Liver (tissue), 9 donors: Measurements from ENCODE around the gene NADSYN1. TPM values are rescaled to one million over a fixed set of nuclear protein-coding genes. Genes with fewer than 3 reads are reported as not detected.

Source experiments
- DNase-seq: peaks from one replicate; pipeline ENCODE4 v3.0.0-alpha.2; 2017; ENCODE audit warnings: low spot score
- H3K27ac ChIP-seq, 2 donors: one replicate each; pipeline ENCODE4 v1.7.0; 2013; ENCODE audit warnings: inconsistent platforms in 2 of 2, low read length in 2 of 2, control low read depth in 1 of 2, low read depth in 1 of 2, mild to moderate bottlenecking in 1 of 2
- H3K27me3 ChIP-seq, 4 donors: one replicate each; pipeline versions ENCODE4 v1.6.1 to v1.7.0; 2013; ENCODE audit warnings: low read length in 3 of 4, inconsistent platforms in 1 of 4, mild to moderate bottlenecking in 1 of 4, moderate library complexity in 1 of 4; ENCODE audit not compliant: control insufficient read depth in 4 of 4, insufficient read depth in 4 of 4
- H3K36me3 ChIP-seq, 4 donors: one replicate each; pipeline versions ENCODE4 v1.6.1 to v1.7.0; 2013; ENCODE audit warnings: low read length in 3 of 4, mild to moderate bottlenecking in 3 of 4, low read depth in 1 of 4, moderate library complexity in 1 of 4; ENCODE audit not compliant: control insufficient read depth in 4 of 4, insufficient read depth in 3 of 4
- H3K4me1 ChIP-seq, 4 donors: one replicate each; pipeline versions ENCODE4 v1.6.1 to v1.7.0; 2013; ENCODE audit warnings: low read length in 3 of 4, mild to moderate bottlenecking in 3 of 4, moderate library complexity in 1 of 4; ENCODE audit not compliant: control insufficient read depth in 4 of 4, insufficient read depth in 4 of 4
- H3K4me3 ChIP-seq, 3 donors: one replicate each; pipeline versions ENCODE4 v1.6.1 to v1.7.0; 2013; ENCODE audit warnings: low read length in 3 of 3, control low read depth in 1 of 3, low read depth in 1 of 3, mild to moderate bottlenecking in 1 of 3
- H3K9ac ChIP-seq, 2 donors: one replicate each; pipeline ENCODE4 v1.7.0; 2013; ENCODE audit warnings: low read length in 2 of 2, mild to moderate bottlenecking in 2 of 2, moderate library complexity in 2 of 2, control low read depth in 1 of 2, low read depth in 1 of 2
- H3K9me3 ChIP-seq, 4 donors: one replicate each; pipeline versions ENCODE4 v1.6.1 to v1.7.0; 2013; ENCODE audit warnings: low read length in 3 of 4; ENCODE audit not compliant: control insufficient read depth in 4 of 4
- EGR1 ChIP-seq, 2 donors: IDR thresholded peaks; 2 replicates each; pipeline ENCODE4 v1.6.1; 2016 to 2018; ENCODE audit warnings: antibody characterized with exemption in 2 of 2, low read depth in 2 of 2
- FOXA1 ChIP-seq: IDR thresholded peaks from 2 replicates; pipeline ENCODE4 v1.6.1; 2016; ENCODE audit warnings: antibody characterized with exemption
- FOXA2 ChIP-seq: IDR thresholded peaks from 2 replicates; pipeline ENCODE4 v1.6.1; 2016; ENCODE audit warnings: antibody characterized with exemption
- HNF4G ChIP-seq: IDR thresholded peaks from 2 replicates; pipeline ENCODE4 v1.6.1; 2016; ENCODE audit warnings: antibody characterized with exemption
- JUND ChIP-seq, 2 donors: IDR thresholded peaks; 2 replicates each; pipeline ENCODE4 v1.6.1; 2016; ENCODE audit warnings: antibody characterized with exemption in 2 of 2
- NR2F2 ChIP-seq: IDR thresholded peaks from 2 replicates; pipeline ENCODE4 v1.6.1; 2016; ENCODE audit warnings: antibody characterized with exemption
- RAD21 ChIP-seq, 2 donors: IDR thresholded peaks; 2 replicates each; pipeline ENCODE4 v1.6.1; 2016; ENCODE audit warnings: antibody characterized with exemption in 2 of 2, mild to moderate bottlenecking in 2 of 2
- RXRA ChIP-seq, 2 donors: IDR thresholded peaks; 2 replicates each; pipeline ENCODE4 v1.6.1; 2017 to 2018; ENCODE audit warnings: antibody characterized with exemption in 2 of 2, mild to moderate bottlenecking in 1 of 2
- SP1 ChIP-seq: IDR thresholded peaks from 2 replicates; pipeline ENCODE4 v1.6.1; 2018; ENCODE audit warnings: antibody characterized with exemption, mild to moderate bottlenecking
- YY1 ChIP-seq: IDR thresholded peaks from 2 replicates; pipeline ENCODE4 v1.6.1; 2016; ENCODE audit warnings: antibody characterized with exemption, mild to moderate bottlenecking
- WGBS: extraction: QIAGEN DNeasy Blood & Tissue Kit; methylation state at CpG from one replicate; pipeline ENCODE4 v1.1.7; 2013; 5-methylcytosine and 5-hydroxymethylcytosine counted together
- polyA plus RNA-seq, 2 donors: library from polyadenylated mRNA; stranded (reverse) in 1 of 2; unstranded in 1 of 2; fragments of 200-250 nt in 1 of 2; fragments of >200 nt in 1 of 2; fragmentation: Nextera tagmentation in 1 of 2; extraction: Ambion mirVana in 1 of 2; gene quantifications; one replicate each; pipeline versions ENCODE4 v1.2.1 to v1.2.3, GENCODE V29; 2013 to 2015
- total RNA-seq, 2 donors: library from RNA; depleted of rRNA; stranded (reverse); fragments of >200 nt; gene quantifications; one replicate each; pipeline ENCODE4 v1.2.3, GENCODE V29; 2014
- TF ChIP-seq, protein P1 (sequence below): IDR thresholded peaks from 2 replicates; pipeline ENCODE4 v1.6.1; 2016; ENCODE audit warnings: antibody characterized with exemption, mild to moderate bottlenecking
- TF ChIP-seq, protein P2 (sequence below): IDR thresholded peaks from 2 replicates; pipeline ENCODE4 v1.6.1; 2016; ENCODE audit warnings: antibody characterized with exemption
- TF ChIP-seq, protein P3 (sequence below): IDR thresholded peaks from 2 replicates; pipeline ENCODE4 v1.6.1; 2016; ENCODE audit warnings: antibody characterized with exemption
- TF ChIP-seq, protein P4 (sequence below): fragments of 150-350 bp; IDR thresholded peaks from 2 replicates; pipeline ENCODE4 v1.5.1; 2017; ENCODE audit warnings: improper control_type of control experiment, low read depth, low read length; ENCODE audit not compliant: missing input control
- donor health status: healthy.
- donor health status: healthy.
- donor health status: healthy.
- donor health status: healthy.
- donor health status: healthy.

The NADSYN1 gene
- total and polyA plus RNA-seq, 4 donors, result 16.6 to 33.6 (median 22.2) TPM

DNA sequence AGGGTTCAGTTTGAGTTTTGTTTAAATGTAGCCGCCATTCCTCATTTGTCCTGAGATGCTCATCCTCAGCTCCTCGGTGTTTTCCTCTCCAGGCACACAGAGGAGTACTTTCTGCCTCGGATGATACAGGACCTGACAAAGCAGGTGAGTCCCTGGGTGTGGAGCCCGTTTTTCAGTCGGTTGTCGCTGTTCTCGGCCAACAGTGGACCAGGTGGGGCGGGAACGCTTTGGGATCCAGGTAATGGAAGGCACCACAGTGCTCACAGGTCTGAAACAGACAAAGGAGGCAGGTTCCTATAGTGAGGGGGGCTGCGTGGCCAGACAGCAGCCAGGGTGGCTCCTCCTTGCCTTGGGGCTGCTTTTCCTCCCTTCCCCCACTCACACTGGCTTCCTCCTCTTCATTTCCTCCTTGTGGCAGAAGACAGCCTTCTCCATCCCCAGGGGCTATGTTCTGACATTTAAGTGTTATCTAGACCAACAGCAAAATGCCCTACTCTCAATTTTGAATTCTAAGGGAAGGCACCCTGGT lies 19.4 kb downstream of the NADSYN1 start:
- no peaks in the 10 kb centered on the region for H3K9me3 ChIP-seq
- no peak overlapping the region for H3K4me3 ChIP-seq
- H3K36me3 ChIP-seq, result peaks cover 14 to 56% (median 26%) of the 10 kb centered on the region in 4 donors
- 89% methylated on average over 10 of the region's 10 CpGs for WGBS
- TF ChIP-seq EGR1 (IDR thresholded peaks at IDR 0.05; ENCODE audit: low read depth in 2 of 2) (no peak), JUND (IDR thresholded peaks at IDR 0.05) (no peak), RXRA (IDR thresholded peaks at IDR 0.05) (no peak), FOXA2 (no peak), SP1 (no peak), FOXA1 (no peak), HNF4G (no peak)
- TF ChIP-seq, protein P1, sequence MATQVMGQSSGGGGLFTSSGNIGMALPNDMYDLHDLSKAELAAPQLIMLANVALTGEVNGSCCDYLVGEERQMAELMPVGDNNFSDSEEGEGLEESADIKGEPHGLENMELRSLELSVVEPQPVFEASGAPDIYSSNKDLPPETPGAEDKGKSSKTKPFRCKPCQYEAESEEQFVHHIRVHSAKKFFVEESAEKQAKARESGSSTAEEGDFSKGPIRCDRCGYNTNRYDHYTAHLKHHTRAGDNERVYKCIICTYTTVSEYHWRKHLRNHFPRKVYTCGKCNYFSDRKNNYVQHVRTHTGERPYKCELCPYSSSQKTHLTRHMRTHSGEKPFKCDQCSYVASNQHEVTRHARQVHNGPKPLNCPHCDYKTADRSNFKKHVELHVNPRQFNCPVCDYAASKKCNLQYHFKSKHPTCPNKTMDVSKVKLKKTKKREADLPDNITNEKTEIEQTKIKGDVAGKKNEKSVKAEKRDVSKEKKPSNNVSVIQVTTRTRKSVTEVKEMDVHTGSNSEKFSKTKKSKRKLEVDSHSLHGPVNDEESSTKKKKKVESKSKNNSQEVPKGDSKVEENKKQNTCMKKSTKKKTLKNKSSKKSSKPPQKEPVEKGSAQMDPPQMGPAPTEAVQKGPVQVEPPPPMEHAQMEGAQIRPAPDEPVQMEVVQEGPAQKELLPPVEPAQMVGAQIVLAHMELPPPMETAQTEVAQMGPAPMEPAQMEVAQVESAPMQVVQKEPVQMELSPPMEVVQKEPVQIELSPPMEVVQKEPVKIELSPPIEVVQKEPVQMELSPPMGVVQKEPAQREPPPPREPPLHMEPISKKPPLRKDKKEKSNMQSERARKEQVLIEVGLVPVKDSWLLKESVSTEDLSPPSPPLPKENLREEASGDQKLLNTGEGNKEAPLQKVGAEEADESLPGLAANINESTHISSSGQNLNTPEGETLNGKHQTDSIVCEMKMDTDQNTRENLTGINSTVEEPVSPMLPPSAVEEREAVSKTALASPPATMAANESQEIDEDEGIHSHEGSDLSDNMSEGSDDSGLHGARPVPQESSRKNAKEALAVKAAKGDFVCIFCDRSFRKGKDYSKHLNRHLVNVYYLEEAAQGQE, result no peak
- no peaks in the 10 kb centered on the region for H3K27me3 ChIP-seq
- no peaks in the 10 kb centered on the region for H3K4me1 ChIP-seq
- DNase-seq, result no peak
- H3K9ac ChIP-seq, result no peak overlapping the region
- no peak overlapping the region for H3K27ac ChIP-seq

DNA sequence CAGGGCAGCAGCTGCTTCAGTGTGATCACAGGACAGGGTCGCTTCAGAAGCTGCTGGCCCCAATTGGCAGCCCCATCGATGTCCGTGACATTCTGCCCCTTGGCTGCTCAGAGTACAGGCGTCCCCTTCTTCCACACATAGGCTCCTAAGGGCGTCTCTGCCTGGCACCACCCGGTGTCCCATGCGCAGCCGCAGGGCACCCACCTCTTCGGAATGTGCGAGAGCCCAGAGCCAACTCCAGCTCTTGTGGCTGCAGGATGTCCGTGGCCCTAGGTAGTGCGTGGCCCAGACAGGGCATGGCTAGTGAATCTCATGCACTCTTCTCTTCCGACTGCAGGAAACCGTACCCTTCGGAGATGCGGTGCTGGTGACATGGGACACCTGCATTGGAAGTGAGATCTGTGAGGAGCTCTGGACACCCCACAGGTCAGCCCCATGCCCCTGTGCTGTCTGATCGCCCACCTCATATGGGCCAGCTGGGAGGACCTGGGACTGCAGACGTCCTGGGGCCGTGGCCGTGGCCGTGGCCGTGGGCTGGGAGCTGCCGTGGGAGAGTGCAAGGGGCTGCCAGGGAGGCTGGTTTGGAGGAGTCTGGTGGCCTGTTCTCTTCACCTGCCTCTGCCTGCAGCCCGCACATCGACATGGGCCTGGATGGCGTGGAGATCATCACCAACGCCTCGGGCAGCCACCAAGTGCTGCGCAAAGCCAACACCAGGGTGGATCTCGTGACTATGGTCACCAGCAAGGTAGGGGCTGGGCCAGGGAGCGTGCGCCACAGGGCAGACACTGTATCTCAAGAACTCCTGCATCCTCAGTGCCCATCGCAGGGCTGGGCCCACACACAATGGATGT lies 20.2 kb downstream of the NADSYN1 start:
- Histone ChIP-seq H3K9ac (no peak overlapping the region), H3K27ac (no peak overlapping the region), H3K4me1 (no peaks in the 10 kb centered on the region), H3K27me3 (no peaks in the 10 kb centered on the region), H3K9me3 (no peaks in the 10 kb centered on the region), H3K36me3 (peaks cover 19 to 58% (median 27%) of the 10 kb centered on the region in 4 donors), H3K4me3 (no peak overlapping the region)
- DNase-seq, result no peak
- no peak for TF ChIP-seq YY1
- TF ChIP-seq FOXA1, result no peak
- TF ChIP-seq SP1, result no peak
- TF ChIP-seq HNF4G, result no peak
- TF ChIP-seq, protein P2, sequence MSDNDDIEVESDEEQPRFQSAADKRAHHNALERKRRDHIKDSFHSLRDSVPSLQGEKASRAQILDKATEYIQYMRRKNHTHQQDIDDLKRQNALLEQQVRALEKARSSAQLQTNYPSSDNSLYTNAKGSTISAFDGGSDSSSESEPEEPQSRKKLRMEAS, result no peak
- TF ChIP-seq, protein P3, sequence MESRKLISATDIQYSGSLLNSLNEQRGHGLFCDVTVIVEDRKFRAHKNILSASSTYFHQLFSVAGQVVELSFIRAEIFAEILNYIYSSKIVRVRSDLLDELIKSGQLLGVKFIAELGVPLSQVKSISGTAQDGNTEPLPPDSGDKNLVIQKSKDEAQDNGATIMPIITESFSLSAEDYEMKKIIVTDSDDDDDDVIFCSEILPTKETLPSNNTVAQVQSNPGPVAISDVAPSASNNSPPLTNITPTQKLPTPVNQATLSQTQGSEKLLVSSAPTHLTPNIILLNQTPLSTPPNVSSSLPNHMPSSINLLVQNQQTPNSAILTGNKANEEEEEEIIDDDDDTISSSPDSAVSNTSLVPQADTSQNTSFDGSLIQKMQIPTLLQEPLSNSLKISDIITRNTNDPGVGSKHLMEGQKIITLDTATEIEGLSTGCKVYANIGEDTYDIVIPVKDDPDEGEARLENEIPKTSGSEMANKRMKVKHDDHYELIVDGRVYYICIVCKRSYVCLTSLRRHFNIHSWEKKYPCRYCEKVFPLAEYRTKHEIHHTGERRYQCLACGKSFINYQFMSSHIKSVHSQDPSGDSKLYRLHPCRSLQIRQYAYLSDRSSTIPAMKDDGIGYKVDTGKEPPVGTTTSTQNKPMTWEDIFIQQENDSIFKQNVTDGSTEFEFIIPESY, result no peak
- no peak for TF ChIP-seq RAD21 (IDR thresholded peaks at IDR 0.05)
- 97% methylated on average over 33 of the region's 33 CpGs for WGBS

DNA sequence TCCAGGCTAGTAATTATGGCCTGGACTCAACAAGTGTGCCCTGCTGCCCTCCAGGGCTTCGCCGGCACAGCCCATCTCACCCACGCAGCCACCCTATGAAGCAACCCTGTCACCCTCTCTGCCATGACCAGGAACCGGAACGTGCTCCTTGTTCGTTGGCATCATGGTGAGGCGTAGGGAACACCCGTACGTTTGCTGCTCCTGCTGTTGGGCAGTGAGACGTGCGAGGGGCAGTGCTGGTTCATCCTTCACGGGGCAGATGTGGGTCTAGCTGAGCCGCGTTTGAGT lies 20.7 kb downstream of the NADSYN1 start:
- Histone ChIP-seq H3K27me3 (no peaks in the 10 kb centered on the region), H3K36me3 (peaks cover 19 to 64% (median 30%) of the 10 kb centered on the region in 4 donors), H3K4me1 (no peaks in the 10 kb centered on the region), H3K4me3 (no peak overlapping the region), H3K9ac (no peak overlapping the region), H3K9me3 (no peaks in the 10 kb centered on the region), H3K27ac (no peak overlapping the region)
- 96% methylated on average over 14 of the region's 14 CpGs for WGBS
- DNase-seq, result no peak
- TF ChIP-seq, protein P4, sequence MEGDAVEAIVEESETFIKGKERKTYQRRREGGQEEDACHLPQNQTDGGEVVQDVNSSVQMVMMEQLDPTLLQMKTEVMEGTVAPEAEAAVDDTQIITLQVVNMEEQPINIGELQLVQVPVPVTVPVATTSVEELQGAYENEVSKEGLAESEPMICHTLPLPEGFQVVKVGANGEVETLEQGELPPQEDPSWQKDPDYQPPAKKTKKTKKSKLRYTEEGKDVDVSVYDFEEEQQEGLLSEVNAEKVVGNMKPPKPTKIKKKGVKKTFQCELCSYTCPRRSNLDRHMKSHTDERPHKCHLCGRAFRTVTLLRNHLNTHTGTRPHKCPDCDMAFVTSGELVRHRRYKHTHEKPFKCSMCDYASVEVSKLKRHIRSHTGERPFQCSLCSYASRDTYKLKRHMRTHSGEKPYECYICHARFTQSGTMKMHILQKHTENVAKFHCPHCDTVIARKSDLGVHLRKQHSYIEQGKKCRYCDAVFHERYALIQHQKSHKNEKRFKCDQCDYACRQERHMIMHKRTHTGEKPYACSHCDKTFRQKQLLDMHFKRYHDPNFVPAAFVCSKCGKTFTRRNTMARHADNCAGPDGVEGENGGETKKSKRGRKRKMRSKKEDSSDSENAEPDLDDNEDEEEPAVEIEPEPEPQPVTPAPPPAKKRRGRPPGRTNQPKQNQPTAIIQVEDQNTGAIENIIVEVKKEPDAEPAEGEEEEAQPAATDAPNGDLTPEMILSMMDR, result no peak
- no peak for TF ChIP-seq JUND (IDR thresholded peaks at IDR 0.05)
- TF ChIP-seq NR2F2, result no peak
- no peak for TF ChIP-seq HNF4G
- TF ChIP-seq, protein P2, result no peak
- TF ChIP-seq, protein P1, result no peak
